HuH-7.5 (cell line): ENCODE measurements around the gene OCA2.

Source experiments
- DNase-seq: peaks from one replicate; pipeline ENCODE4 v3.0.0; 2011; ENCODE audit warnings: low spot score

Gene OCA2

DNA sequence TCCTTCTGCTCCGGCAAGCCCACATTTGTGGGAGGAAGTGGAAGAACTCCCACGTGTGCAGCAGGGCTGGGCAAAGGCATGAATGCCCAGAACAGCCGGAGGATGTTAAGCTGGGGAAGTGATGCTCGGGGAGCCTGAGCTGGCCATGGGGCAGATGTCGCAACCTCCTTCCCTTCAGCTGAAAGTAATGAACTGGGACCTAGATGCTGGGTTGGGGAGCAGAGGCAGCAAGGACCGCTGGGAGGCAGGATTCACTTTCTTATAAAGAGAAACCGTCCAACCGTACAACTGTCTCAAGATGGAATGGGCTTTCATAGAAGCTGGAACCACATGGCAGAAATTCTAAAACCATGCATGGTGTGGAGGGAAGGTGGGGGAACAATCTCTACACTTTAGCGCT lies 290.9 kb downstream of the OCA2 start:
- no peak for DNase-seq

GRCh38 chr15:27807335-27807734 lies 291.8 kb downstream of the OCA2 start:
- no peak for DNase-seq

GRCh38 chr15:27806396-27806795 lies 292.7 kb downstream of the OCA2 start:
- no peak for DNase-seq

- no peak for DNase-seq
These were observed 293.6 kb downstream of the OCA2 start for GRCh38 chr15:27805261-27806220.

GRCh38 chr15:27804569-27805260 lies 294.4 kb downstream of the OCA2 start:
- no peak for DNase-seq

GRCh38 chr15:27798807-27799206 lies 300.3 kb downstream of the OCA2 start:
- DNase-seq = no peak

GRCh38 chr15:27797765-27798164 lies 301.4 kb downstream of the OCA2 start:
- DNase-seq = no peak

DNA sequence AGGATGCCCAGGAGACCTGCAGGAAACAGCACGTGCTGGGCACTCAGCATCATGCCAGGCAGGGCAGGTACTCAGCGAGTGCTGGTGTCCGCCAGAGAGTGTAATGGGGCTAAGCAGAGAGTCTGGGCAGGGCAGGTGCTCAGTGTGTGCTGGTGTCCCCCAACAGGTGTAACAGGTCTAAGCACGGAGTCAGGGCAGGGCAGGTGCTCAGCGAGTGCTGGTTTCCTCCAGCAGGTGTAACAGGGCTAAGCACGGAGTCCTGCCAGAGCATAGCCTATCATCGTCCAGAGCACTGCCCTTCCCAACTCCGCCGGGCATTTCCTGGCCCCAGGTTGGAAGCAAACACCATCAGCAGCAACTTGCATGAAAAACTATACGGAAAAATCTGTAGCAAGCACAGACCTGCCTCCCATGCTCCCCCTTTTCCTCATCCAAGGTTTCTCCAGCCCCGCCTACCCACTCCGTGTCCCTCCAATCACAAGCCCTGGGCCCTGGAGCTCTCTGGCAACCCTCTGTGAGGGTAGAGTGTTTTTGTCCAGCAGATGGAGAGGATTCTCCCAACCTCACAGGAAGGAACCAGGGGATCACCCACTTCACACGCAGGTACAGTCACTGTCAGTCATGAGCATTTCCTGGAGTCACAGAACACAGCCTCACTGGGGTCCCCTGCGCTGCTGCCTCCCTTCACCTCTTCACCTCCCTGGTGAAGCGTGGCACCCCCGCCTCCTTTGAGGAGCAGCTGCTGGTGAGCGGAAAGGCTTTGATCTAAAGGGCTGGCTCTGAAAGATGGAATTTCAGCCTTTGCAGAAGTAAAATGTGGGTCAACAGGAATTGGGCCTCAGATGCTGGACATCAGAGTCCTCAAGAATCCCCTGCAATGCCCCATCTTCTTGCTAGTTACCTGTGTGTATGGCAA lies 302.5 kb downstream of the OCA2 start:
- no peak for DNase-seq

- no peak for DNase-seq
These were observed 306.3 kb downstream of the OCA2 start for GRCh38 chr15:27792756-27793264.

DNA sequence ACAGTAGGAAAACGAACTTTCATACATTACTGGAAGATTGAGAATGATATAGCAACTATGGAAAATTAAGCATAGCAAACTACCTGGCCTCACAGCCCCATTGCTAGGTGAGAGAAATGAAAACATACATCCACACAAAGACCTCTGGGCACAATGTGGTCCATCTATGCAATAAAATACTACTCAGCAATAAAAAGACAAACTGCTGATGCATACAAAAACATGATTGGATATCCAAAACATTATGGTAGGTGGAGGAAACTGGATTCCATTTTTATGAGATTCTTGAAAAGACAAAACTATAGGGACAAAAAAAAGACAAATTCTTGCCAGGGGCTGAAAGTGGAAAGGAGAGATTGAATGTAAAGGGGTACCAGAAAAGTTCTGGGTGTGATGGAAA lies 308.8 kb downstream of the OCA2 start:
- no peak for DNase-seq

DNA sequence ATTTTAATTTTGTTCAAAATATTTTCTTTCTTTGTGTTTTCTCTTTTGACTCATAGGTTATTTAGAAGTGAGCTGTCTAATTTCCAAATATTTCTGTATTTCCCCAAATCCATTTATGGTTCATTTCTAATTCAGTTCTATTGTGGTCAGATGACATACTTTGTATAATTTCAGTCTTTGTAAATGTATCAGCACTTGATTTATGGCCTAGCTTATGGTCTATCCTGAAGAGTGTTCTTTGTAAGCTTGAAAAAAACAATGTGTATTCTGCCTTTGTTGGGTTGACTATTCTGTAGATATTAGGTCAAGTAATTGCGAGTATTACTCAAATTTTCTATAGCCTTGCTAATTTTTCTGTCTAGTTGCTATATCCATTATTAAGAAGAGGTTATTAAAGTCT lies 311.2 kb downstream of the OCA2 start:
- no peak for DNase-seq

DNA sequence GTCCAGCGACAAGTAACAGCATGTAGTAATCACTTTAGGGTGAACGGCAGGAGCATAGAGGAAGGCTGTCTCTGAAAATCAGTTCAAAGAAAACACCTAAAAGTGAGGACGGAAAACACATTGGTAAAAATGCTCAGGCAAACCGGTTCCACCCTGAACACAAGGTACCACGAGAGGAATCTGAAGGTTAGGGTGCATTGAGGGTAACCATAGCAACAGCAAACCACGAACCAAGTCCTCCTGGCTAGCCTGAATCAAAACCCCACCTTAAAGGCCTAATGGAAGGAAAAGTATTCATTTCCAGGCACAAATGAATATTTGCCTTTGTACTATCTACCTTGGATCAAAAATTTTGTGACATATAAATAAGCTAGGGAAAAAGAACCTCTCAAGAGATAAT lies 315.0 kb downstream of the OCA2 start:
- DNase-seq = no peak

DNA sequence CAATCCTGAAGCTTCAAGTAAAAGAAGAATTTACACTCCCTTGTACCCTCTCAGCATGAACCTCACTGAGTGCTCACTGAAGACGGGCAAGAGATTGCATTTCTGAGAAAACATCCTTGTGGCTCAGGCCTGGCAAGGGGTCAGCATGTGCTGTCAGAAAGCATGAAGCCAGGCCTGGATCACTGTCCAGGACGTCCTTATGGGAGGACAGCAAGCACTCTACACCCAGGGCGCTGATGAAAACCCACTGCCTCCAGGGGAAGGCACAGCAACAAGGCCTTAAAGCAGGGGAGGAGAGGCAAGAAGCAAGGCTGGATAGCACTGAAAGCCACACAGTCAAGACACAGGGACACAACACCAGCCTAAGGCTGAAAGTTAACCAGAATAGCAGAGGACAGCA lies 315.4 kb downstream of the OCA2 start:
- DNase-seq = no peak

GRCh38 chr15:27782125-27782524 lies 317.0 kb downstream of the OCA2 start:
- no peak for DNase-seq

- DNase-seq = no peak
These were observed 322.6 kb downstream of the OCA2 start for GRCh38 chr15:27776501-27776900.

DNA sequence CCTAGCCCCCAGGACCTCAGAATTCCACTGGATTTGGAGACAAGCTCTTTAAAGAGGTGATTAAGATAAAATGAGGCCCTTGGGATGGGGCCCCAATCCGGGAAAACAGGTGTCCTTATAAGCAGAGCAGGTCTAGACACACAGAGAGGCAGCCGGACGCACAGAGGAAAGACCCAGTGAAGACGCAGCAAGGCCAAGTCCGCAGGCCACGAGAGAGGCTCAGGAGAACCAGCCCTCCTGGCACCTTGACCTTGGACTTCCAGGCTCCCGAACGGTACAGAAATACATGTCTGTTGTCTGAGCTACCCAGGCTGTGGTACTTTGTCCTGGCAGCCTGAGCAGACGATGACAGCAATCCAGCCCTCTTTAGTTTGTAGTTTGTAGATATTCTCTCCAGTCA lies 324.5 kb downstream of the OCA2 start:
- DNase-seq = no peak

- DNase-seq = no peak
These were observed 324.9 kb downstream of the OCA2 start for GRCh38 chr15:27774191-27774590.

DNA sequence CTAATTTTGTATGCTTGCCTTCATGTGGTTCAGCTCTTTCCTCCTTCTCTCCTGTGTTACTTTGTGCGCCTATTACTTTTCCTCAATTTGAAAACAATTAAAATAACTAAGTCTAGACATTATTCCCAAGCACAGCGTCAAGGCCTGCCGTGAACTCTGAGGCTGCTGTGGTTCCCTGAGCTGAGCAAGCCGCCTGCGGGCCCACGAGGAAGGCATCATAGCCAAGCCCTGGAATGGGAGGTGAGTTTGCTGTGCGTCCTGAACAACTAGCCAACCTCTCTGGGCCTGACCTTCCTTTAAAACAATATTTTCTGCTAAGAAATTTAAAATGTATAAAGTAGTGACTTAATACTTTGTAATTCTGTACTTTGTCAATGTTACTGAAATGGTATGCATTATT lies 327.2 kb downstream of the OCA2 start:
- no peak for DNase-seq

GRCh38 chr15:27770769-27771554 lies 328.2 kb downstream of the OCA2 start:
- no peak for DNase-seq

DNA sequence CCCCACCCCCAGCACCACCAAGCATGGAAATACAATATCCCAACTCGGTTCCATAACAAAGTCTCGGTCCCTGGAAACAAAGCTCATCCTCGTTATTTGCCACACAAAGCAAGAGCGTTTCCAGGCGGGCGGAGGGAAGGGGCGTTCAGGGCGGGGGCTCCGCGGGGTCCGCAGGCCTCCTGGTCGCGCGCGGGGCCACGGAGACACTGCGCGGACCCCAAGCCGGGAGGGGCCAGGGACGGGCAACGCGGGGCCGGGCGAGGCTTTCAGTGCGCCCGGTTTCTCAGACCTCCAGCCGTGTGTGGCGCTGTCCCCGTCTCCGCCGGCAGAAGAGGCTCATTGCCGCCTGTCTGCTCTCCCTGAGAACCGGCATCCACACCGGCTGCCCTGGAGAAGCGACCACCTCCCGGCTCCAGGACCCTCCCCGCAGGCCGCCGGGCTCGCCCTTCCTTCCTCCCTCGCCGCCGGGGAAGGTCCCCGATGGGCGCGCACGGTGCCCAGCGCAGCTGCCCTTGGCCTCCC lies 329.0 kb downstream of the OCA2 start:
- DNase-seq = no peak

- DNase-seq = no peak
These were observed 329.5 kb downstream of the OCA2 start for GRCh38 chr15:27769652-27770051.
